NCI-H2227 (cell line): ENCODE results near the gene DDX60.

ENCODE experiments used
- DNase-seq: peaks from one replicate; lab custom pipeline; 2025; ENCODE audit not compliant: unreplicated experiment; lab: John Stamatoyannopoulos, UW

DDX60 gene

GRCh38 chr4:168208957-168209614 is 109.5 kb downstream of the DDX60 start:
- no peak for DNase-seq

- no peak for DNase-seq
These were observed 115.2 kb downstream of the DDX60 start for GRCh38 chr4:168203233-168203911.

GRCh38 chr4:168200685-168201084 is 117.9 kb downstream of the DDX60 start:
- DNase-seq, result no peak

GRCh38 chr4:168199260-168199957 is 119.1 kb downstream of the DDX60 start:
- peak; percentile 3 for DNase-seq

- no peak for DNase-seq
These were observed 120.6 kb downstream of the DDX60 start for GRCh38 chr4:168197926-168198325.

GRCh38 chr4:168188754-168189153 is 129.8 kb downstream of the DDX60 start:
- no peak for DNase-seq

- DNase-seq, result peak; percentile 33
These were observed 134.6 kb downstream of the DDX60 start for GRCh38 chr4:168183717-168184571.

GRCh38 chr4:168177546-168178149 is 140.9 kb downstream of the DDX60 start:
- DNase-seq, result no peak

- DNase-seq, result no peak
These were observed 144.2 kb downstream of the DDX60 start for GRCh38 chr4:168174308-168174707.

- no peak for DNase-seq
These were observed 150.8 kb downstream of the DDX60 start for GRCh38 chr4:168167714-168168284.
